ENCODE results near the gene DAGLA. TPM values are rescaled to one million over a fixed set of nuclear protein-coding genes. Genes with fewer than 3 reads are reported as not detected.

The DAGLA gene
- total RNA-seq, 4 donors from 2014 or later = 1.5 to 5.6 (median 3.4) TPM

GRCh38 chr11:61760946-61761345 lies 80.8 kb downstream of the DAGLA start:
- ATAC-seq = no peak
- no CpG with 5 or more reads among the region's 13 CpGs for WGBS, 2 donors (ENCODE audit: low coverage in 1 of 2)
- H3K27ac ChIP-seq = no peak overlapping the region

GRCh38 chr11:61761440-61762222 lies 81.4 kb downstream of the DAGLA start:
- WGBS, 2 donors (ENCODE audit: low coverage in 1 of 2) = 62 to 79% methylated on average over 3 to 7 of the region's 11 CpGs
- ATAC-seq = no peak
- Histone ChIP-seq H3K9me3 (no peaks in the 10 kb centered on the region), H3K36me3 (no peaks in the 10 kb centered on the region), H3K4me1 (no peaks in the 10 kb centered on the region), H3K27me3 (peaks cover 49% of the 10 kb centered on the region), H3K27ac (no peak overlapping the region), H3K4me3 (no peak overlapping the region)
- TF ChIP-seq CTCF (IDR thresholded peaks at IDR 0.05) = no peak
- TF ChIP-seq POLR2A (IDR thresholded peaks at IDR 0.05) = no peak
- no peak for TF ChIP-seq EP300 (IDR thresholded peaks at IDR 0.05)
- no peak for TF ChIP-seq POLR2AphosphoS5 (IDR thresholded peaks at IDR 0.05)

More at GRCh38 chr11:61760946-61761345, 80.8 kb downstream of the DAGLA start:
- Histone ChIP-seq H3K4me3 (no peak overlapping the region), H3K36me3 (no peaks in the 10 kb centered on the region), H3K4me1 (no peaks in the 10 kb centered on the region), H3K27me3 (peaks cover 49% of the 10 kb centered on the region), H3K9me3 (no peaks in the 10 kb centered on the region)
- TF ChIP-seq CTCF (IDR thresholded peaks at IDR 0.05) = no peak
- TF ChIP-seq POLR2A (IDR thresholded peaks at IDR 0.05) = no peak
- TF ChIP-seq EP300 (IDR thresholded peaks at IDR 0.05) = no peak
- TF ChIP-seq POLR2AphosphoS5 (IDR thresholded peaks at IDR 0.05) = no peak

- WGBS, 2 donors (ENCODE audit: low coverage in 1 of 2) = 69 to 83% methylated on average over 1 to 2 of the region's 10 CpGs
- TF ChIP-seq CTCF (IDR thresholded peaks at IDR 0.05) (no peak), POLR2AphosphoS5 (IDR thresholded peaks at IDR 0.05) (no peak), EP300 (IDR thresholded peaks at IDR 0.05) (no peak), POLR2A (IDR thresholded peaks at IDR 0.05) (no peak)
- Histone ChIP-seq H3K4me3 (no peak overlapping the region), H3K27ac (no peak overlapping the region), H3K36me3 (no peaks in the 10 kb centered on the region), H3K27me3 (peaks cover 49% of the 10 kb centered on the region), H3K4me1 (no peaks in the 10 kb centered on the region), H3K9me3 (no peaks in the 10 kb centered on the region)
- ATAC-seq = no peak
Measured at GRCh38 chr11:61762223-61762615, 82.0 kb downstream of the DAGLA start.

GRCh38 chr11:61762798-61763197 lies 82.6 kb downstream of the DAGLA start:
- H3K4me1 ChIP-seq = no peaks in the 10 kb centered on the region
- no peak for ATAC-seq
- H3K4me3 ChIP-seq = no peak overlapping the region
- H3K27ac ChIP-seq = no peak overlapping the region
- no peaks in the 10 kb centered on the region for H3K9me3 ChIP-seq
- peaks cover 49% of the 10 kb centered on the region for H3K27me3 ChIP-seq
- no peaks in the 10 kb centered on the region for H3K36me3 ChIP-seq
- WGBS, 2 donors (ENCODE audit: low coverage in 1 of 2) = 26% methylated on average over 5 of the region's 15 CpGs; no CpG with 5 or more reads in 1 of the 2 donors
- TF ChIP-seq EP300 (IDR thresholded peaks at IDR 0.05) = no peak
- TF ChIP-seq POLR2AphosphoS5 (IDR thresholded peaks at IDR 0.05) = no peak
- no peak for TF ChIP-seq CTCF (IDR thresholded peaks at IDR 0.05)
- no peak for TF ChIP-seq POLR2A (IDR thresholded peaks at IDR 0.05)

All from gastroesophageal sphincter (tissue), 4 donors.